Gastrocnemius medialis (tissue), 4 donors: ENCODE results near the gene BIN2. TPM values are rescaled to one million over a fixed set of nuclear protein-coding genes. Genes with fewer than 3 reads are reported as not detected.
"Not testable (repeated sequence)": the region's sequence is repeated elsewhere in the genome, so short reads cannot be mapped to it uniquely, and the experiment has no call there.

ENCODE experiments used
- ATAC-seq, 2 donors: fragments of 150-250 bp; one replicate each; pipeline ENCODE4 v1.9.1; 2016
- DNase-seq, 2 donors: peaks; one replicate each; pipeline ENCODE4 v3.0.0-alpha.2; 2019
- H3K27ac ChIP-seq, 4 donors: fragments of 200-600 bp; sonication (generic); 1 replicate in 1 of 4; 2 replicates in 3 of 4; pipeline ENCODE4 v1.5.1; 2016 to 2018; ENCODE audit warnings: mild to moderate bottlenecking in 2 of 4, moderate library complexity in 1 of 4
- H3K27me3 ChIP-seq, 3 donors: fragments of 200-600 bp; sonication (generic) in 2 of 3; 1 replicate in 1 of 3; 2 replicates in 2 of 3; pipeline versions ENCODE4 v1.5.1 to v1.6.0; 2016 to 2019; ENCODE audit warnings: mild to moderate bottlenecking in 1 of 3, moderate library complexity in 1 of 3
- H3K36me3 ChIP-seq, 2 donors: fragments of 200-600 bp; sonication (generic) in 1 of 2; one replicate each; pipeline ENCODE4 v1.5.1; 2017 to 2018
- H3K4me1 ChIP-seq, 2 donors: fragments of 200-600 bp; sonication (generic) in 1 of 2; one replicate each; pipeline ENCODE4 v1.5.1; 2016 to 2017; ENCODE audit warnings: mild to moderate bottlenecking in 2 of 2
- H3K4me3 ChIP-seq, 4 donors: fragments of 200-600 bp; sonication (generic) in 3 of 4; 1 replicate in 1 of 4; 2 replicates in 3 of 4; pipeline ENCODE4 v1.5.1; 2016 to 2019; ENCODE audit warnings: mild to moderate bottlenecking in 2 of 4
- H3K9me3 ChIP-seq, 3 donors: fragments of 200-600 bp; sonication (generic) in 2 of 3; 1 replicate in 1 of 3; 2 replicates in 2 of 3; pipeline ENCODE4 v1.5.1; 2016 to 2019
- POLR2A ChIP-seq, 2 donors: fragments of 450-650 bp; IDR thresholded peaks; one replicate each; pipeline ENCODE4 v1.6.1; 2017; ENCODE audit warnings: antibody characterized with exemption in 2 of 2, mild to moderate bottlenecking in 2 of 2, moderate library complexity in 2 of 2
- in situ Hi-C, 4 donors: fragments of 200-750 bp; cut with MboI; loops; one replicate each; pipeline versions ENCODE4 v1.15.0 to v1.8.0; 2017; ENCODE audit warnings: low sequenced_read_pairs in 4 of 4
- intact Hi-C: fragments of 100-400 bp; cut with DNase I; formaldehyde crosslinking; loops from one replicate; pipeline ENCODE4 v1.15.1; 2023; ENCODE audit warnings: low total_unique reads
- total RNA-seq, 4 donors: library from RNA; depleted of rRNA; stranded (reverse); fragments of >200 nt; gene quantifications; one replicate each; pipeline versions ENCODE4 v1.1.0 to v1.2.3, GENCODE V29; 2016
- TF ChIP-seq, protein P1 (sequence below), 5 experiments: fragments of 450-650 bp in 3 of 5; fragments of 200-600 bp in 2 of 5; sonication (generic) in 2 of 5; IDR thresholded peaks in 4 of 5; conservative IDR thresholded peaks in 1 of 5; 1 replicate in 4 of 5; 2 replicates in 1 of 5; pipeline ENCODE4 v1.5.1; 2016 to 2019; ENCODE audit warnings: antibody characterized with exemption in 5 of 5, mild to moderate bottlenecking in 3 of 5, moderate library complexity in 3 of 5

Gene BIN2
- total RNA-seq, 4 donors from 2014 or later, result 0.87 to 1.3 (median 1.2) TPM

DNA sequence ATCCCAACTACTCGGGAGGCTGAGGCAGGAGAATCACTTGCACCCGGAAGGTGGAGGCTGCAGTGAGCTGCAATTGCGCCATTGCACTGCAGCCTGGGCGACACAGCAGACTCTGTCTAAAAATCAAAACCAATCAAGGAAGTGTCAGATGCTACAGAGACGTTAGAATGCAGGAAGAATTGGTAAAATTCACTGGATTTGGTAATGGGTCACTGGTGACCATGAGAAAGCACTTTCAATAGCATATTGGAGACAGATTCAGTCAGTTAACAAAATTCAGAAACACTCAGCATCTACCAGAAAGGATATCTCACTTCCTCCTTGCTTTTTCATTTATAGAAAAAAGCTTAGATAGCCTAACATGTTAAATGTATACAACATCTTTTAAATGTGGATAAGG, 17.5 kb downstream of the BIN2 start:
- no peak for DNase-seq
- Histone ChIP-seq H3K27me3 (no peaks in the 10 kb centered on the region), H3K27ac (no peak overlapping the region), H3K9me3 (no peaks in the 10 kb centered on the region), H3K4me1 (no peaks in the 10 kb centered on the region), H3K4me3 (no peak overlapping the region), H3K36me3 (no peaks in the 10 kb centered on the region)
- TF ChIP-seq, protein P1, sequence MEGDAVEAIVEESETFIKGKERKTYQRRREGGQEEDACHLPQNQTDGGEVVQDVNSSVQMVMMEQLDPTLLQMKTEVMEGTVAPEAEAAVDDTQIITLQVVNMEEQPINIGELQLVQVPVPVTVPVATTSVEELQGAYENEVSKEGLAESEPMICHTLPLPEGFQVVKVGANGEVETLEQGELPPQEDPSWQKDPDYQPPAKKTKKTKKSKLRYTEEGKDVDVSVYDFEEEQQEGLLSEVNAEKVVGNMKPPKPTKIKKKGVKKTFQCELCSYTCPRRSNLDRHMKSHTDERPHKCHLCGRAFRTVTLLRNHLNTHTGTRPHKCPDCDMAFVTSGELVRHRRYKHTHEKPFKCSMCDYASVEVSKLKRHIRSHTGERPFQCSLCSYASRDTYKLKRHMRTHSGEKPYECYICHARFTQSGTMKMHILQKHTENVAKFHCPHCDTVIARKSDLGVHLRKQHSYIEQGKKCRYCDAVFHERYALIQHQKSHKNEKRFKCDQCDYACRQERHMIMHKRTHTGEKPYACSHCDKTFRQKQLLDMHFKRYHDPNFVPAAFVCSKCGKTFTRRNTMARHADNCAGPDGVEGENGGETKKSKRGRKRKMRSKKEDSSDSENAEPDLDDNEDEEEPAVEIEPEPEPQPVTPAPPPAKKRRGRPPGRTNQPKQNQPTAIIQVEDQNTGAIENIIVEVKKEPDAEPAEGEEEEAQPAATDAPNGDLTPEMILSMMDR (IDR thresholded peaks at IDR 0.05 in 4 of 5, conservative IDR thresholded peaks at IDR 0.05 in 1 of 5), result no peak
- TF ChIP-seq POLR2A (IDR thresholded peaks at IDR 0.05), result no peak
- ATAC-seq, result no peak
- intact Hi-C loops (no loop called here), in situ Hi-C loops (no loop called here)

DNA sequence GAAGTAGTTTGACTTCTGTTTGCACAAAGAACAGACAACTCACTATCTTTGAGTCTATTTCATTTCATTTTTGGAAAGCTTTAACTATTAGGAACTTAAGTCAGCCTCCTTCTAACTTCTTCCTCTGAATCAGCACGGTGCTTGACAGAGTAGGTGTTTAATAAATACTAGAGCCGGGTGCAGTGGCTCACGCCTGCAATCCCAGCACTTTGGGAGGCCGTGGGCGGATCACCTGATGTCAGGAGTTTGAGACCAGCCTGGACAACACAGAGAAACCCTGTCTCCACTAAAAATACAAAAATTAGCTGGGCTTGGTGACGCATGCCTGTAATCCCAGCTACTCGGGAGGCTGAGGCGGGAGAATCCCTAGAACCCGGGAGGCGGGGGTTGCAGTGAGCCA, 23.2 kb downstream of the BIN2 start:
- H3K27ac ChIP-seq, DNase-seq, H3K4me3 ChIP-seq, H3K4me1 ChIP-seq, H3K9me3 ChIP-seq, H3K36me3 ChIP-seq, H3K27me3 ChIP-seq, in situ Hi-C loops, ATAC-seq, intact Hi-C loops: not testable (repeated sequence)

DNA sequence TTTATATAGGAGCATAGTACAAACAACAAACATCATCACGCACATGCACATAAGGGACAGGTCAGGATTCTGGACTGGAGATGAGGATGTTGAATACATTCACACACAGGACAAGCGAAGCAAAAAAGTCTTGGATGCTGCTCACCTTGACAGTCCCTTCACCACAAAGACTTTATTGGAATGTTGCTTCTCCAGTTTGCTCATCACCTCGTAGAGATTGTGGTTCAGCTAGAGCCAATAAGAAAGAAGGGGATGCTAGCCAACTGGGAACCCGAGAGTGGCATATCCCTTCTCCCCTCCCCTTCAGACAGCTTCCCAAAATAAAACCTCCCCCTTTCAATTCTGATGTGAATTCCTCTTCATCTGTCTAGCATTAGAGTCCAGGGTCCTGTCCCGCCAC, 28.3 kb downstream of the BIN2 start:
- in situ Hi-C loops, result no loop called here
- H3K9me3 ChIP-seq, result no peaks in the 10 kb centered on the region
- no peak overlapping the region for H3K27ac ChIP-seq
- no peaks in the 10 kb centered on the region for H3K27me3 ChIP-seq
- ATAC-seq (no peak), DNase-seq (no peak)
- H3K36me3 ChIP-seq, result no peaks in the 10 kb centered on the region
- H3K4me3 ChIP-seq, result no peak overlapping the region
- TF ChIP-seq, protein P1 (IDR thresholded peaks at IDR 0.05 in 4 of 5, conservative IDR thresholded peaks at IDR 0.05 in 1 of 5), result no peak
- no peak for TF ChIP-seq POLR2A (IDR thresholded peaks at IDR 0.05)
- intact Hi-C loops, result no loop called here
- H3K4me1 ChIP-seq, result no peaks in the 10 kb centered on the region

DNA sequence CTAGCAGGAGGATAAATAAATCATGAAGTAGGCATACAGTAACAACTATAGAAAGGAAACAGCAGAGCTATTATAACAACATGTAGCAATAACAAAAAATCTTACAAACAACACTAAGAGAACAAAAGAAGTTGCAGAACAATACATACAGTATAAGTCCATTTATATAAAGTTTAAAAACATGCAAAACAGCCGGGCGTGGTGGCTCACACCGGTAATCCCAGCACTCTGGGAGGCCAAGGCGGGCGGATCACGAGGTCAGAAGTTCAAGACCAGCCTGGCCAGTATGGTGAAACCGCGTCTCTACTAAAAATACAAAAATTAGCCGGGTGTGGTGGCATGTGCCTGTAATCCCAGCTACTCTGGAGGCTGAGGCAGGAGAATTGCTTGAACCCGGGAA, 29.9 kb downstream of the BIN2 start:
- H3K27ac ChIP-seq, H3K27me3 ChIP-seq, H3K36me3 ChIP-seq, DNase-seq, H3K9me3 ChIP-seq, intact Hi-C loops, in situ Hi-C loops, H3K4me1 ChIP-seq, ATAC-seq, H3K4me3 ChIP-seq: not testable (repeated sequence)

DNA sequence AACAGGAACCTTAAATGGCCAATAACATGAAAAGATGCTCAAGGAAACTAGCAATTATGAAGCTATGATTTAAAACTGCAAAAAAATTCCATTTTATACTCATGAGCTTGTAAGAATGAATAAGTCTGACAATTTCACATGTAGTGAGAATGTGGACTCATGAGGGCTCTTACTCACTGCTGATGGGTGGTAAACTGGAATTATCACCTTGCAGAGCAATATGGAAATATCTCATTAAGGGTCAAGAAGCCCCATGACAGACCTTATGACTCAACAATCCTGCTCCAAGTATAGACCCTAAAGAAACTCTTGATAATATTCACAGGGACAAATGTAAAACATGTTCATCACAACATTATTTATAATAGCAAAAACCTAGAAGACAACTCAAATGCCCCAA, 30.3 kb downstream of the BIN2 start:
- TF ChIP-seq POLR2A (IDR thresholded peaks at IDR 0.05), result no peak
- TF ChIP-seq, protein P1 (IDR thresholded peaks at IDR 0.05 in 4 of 5, conservative IDR thresholded peaks at IDR 0.05 in 1 of 5), result no peak
- no peak overlapping the region for H3K4me3 ChIP-seq
- DNase-seq (no peak), ATAC-seq (no peak)
- no peaks in the 10 kb centered on the region for H3K4me1 ChIP-seq
- H3K9me3 ChIP-seq, result no peaks in the 10 kb centered on the region
- no peaks in the 10 kb centered on the region for H3K36me3 ChIP-seq
- in situ Hi-C loops (no loop called here), intact Hi-C loops (no loop called here)
- H3K27ac ChIP-seq, result no peak overlapping the region
- H3K27me3 ChIP-seq, result no peaks in the 10 kb centered on the region

DNA sequence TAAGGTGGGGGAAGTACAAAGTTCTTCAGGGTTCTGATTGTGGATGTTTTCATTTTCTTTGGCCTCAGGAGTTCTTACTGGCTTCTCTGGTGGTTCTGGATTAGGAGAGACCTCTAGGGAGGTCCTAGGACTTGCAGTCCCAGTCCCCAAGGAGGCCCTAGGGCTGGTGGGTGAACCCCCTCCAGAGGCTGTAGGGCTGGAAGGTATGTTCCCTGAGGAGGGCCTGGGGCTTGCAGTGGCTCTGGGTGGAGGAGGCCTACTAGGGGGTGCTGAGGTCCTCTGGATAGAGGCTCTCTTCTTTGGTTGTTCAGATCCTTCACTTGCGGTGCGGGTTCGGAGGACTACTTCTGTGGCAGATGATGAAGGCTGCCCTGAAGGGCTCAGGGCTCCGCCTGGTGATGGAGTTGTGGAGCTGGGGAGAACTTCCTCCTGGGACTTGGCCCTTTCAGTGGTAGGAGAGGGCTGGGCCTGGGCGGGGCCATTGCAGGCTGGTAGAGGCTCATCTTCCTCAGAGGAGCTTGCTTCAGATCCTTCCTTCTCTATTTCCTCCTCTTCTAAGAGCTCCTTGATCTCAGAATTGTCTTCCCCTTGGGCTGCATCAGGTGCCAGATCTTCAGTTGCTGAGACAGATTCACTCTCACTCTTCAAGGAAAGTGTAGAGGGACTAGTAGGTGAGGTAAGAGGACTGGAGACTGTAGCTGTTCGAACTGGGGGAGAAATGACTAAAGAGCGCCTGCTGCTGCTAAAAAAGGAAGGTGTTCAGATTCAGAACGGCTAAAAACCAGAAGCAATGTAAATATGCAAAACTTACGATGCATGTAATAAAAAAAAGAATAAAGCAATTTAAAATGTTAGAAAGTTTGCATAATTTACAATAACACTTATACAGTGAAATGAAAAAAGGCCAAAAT, 32.1 kb downstream of the BIN2 start:
- H3K4me1 ChIP-seq, in situ Hi-C loops, intact Hi-C loops, H3K27me3 ChIP-seq, H3K4me3 ChIP-seq, H3K9me3 ChIP-seq, ATAC-seq, H3K36me3 ChIP-seq, H3K27ac ChIP-seq: not testable (repeated sequence)
- DNase-seq, result peak in 1 of 2 donors; percentile 31
